Measurements from ENCODE around the gene ANKRD11. TPM values are rescaled to one million over a fixed set of nuclear protein-coding genes. Genes with fewer than 3 reads are reported as not detected.

ANKRD11 gene
- total RNA-seq, 1 experiment from 2014 or later: 99.4 TPM

DNA sequence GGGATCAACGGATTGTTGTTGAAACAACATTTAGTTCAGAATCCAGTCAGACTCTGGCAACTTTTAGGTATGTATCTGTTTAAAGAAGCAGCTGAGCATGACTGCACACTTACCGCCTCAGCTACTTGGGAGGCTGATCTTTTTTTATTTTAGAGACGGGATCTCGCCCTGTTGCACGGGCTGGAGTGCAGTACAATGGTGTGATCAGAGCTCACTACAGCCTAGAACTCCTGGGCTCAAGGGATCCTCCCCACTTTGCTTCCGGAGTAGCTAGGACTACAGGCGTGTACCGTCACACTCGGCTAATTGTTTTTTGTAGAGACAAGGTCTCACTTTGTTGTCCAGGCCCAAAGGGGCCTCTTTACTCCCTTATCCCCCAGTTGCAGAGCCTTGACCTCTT lies 20.2 kb upstream of the ANKRD11 start:
- in situ Hi-C loops (cut with HindIII; ENCODE audit: low pct_unique_long_range_greater_than_20kb, low sequenced_read_pairs) (no loop called here), intact Hi-C loops (cut with micrococcal nuclease; ENCODE audit: unreplicated experiment) (no loop called here)
- Histone ChIP-seq H3K27ac (ENCODE audit: low read length) (0 out of 2 replicates have a peak overlapping the region, but pooled peaks have one; percentile 44), H3K4me1 (ENCODE audit: control insufficient read depth, insufficient read depth, low read length) (peaks cover 11% of the 10 kb centered on the region), H3K27me3 (ENCODE audit: control insufficient read depth, insufficient read depth, low read length) (no peaks in the 10 kb centered on the region), H3K9me3 (ENCODE audit: control insufficient read depth, insufficient read depth, low read depth, low read length) (no peaks in the 10 kb centered on the region), H3K36me3 (ENCODE audit: control insufficient read depth, insufficient read depth, low read length) (peaks cover 20% of the 10 kb centered on the region), H3K4me3 (ENCODE audit: low read depth in 2 of 2, low read length in 2 of 2) (no peak overlapping the region)
- POLR2A ChIA-PET: no interaction called here
- ATAC-seq: no peak
- no peak for TF ChIP-seq POLR2AphosphoS5 (IDR thresholded peaks at IDR 0.05; ENCODE audit: low read depth, low read length)
- no peak for TF ChIP-seq TCF7L2 (IDR thresholded peaks at IDR 0.05; ENCODE audit: low read depth, low read length)
- CTCF ChIA-PET: no interaction called here
- no peak for DNase-seq (ENCODE audit: low read depth, low spot score)
- no TSS peak for BruUV-seq (replicated peaks)

DNA sequence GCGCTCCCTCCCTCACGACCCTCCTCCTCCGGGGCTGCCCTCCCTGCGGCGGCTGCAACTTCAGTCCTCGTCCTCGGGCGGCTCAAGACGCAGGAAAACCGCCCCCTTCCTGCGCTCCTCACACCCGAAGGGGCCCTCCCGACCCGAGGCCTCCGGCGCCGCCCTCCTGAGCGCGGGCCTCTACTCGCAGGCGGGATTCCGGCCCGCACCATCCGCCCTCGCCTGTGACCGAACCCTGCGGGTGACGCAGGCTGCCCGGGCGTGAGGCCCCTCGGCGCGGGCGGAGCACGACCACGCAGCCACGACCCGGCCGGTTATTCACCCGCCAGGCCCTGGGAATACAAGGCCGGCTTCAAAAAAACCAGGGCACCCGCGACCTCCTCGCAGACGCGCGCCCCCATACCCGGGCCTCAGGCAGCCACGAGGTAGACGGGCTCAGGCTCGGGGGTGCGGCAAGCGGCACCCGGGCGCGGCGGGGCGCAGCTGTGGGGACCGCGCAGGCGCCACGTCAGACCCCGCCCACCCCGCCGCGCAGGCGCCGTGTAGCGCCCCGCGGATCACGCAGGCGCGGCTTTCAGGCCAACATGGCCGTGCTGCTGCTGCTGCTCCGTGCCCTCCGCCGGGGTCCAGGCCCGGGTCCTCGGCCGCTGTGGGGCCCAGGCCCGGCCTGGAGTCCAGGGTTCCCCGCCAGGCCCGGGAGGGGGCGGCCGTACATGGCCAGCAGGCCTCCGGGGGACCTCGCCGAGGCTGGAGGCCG lies 17.7 kb upstream of the ANKRD11 start, which contains the start of gene SPG7:
Gene SPG7, plus strand, starts transcription at position 570 of the 757 bp plus-strand sequence. Its CDS starts 15 bp downstream, at position 585.
- BruUV-seq (replicated peaks): no TSS peak
- ATAC-seq (peak; percentile 82), DNase-seq (ENCODE audit: low read depth, low spot score) (no peak)
- Histone ChIP-seq H3K36me3 (ENCODE audit: control insufficient read depth, insufficient read depth, low read length) (peaks cover 19% of the 10 kb centered on the region), H3K27me3 (ENCODE audit: control insufficient read depth, insufficient read depth, low read length) (no peaks in the 10 kb centered on the region), H3K4me1 (ENCODE audit: control insufficient read depth, insufficient read depth, low read length) (peaks cover 28% of the 10 kb centered on the region), H3K27ac (ENCODE audit: low read length) (peak within 1 kb of the TSS; percentile 95), H3K9me3 (ENCODE audit: control insufficient read depth, insufficient read depth, low read depth, low read length) (no peaks in the 10 kb centered on the region), H3K4me3 (ENCODE audit: low read depth in 2 of 2, low read length in 2 of 2) (peak within 1 kb of the TSS; percentile 81 to 84)
- TF ChIP-seq, protein P1, sequence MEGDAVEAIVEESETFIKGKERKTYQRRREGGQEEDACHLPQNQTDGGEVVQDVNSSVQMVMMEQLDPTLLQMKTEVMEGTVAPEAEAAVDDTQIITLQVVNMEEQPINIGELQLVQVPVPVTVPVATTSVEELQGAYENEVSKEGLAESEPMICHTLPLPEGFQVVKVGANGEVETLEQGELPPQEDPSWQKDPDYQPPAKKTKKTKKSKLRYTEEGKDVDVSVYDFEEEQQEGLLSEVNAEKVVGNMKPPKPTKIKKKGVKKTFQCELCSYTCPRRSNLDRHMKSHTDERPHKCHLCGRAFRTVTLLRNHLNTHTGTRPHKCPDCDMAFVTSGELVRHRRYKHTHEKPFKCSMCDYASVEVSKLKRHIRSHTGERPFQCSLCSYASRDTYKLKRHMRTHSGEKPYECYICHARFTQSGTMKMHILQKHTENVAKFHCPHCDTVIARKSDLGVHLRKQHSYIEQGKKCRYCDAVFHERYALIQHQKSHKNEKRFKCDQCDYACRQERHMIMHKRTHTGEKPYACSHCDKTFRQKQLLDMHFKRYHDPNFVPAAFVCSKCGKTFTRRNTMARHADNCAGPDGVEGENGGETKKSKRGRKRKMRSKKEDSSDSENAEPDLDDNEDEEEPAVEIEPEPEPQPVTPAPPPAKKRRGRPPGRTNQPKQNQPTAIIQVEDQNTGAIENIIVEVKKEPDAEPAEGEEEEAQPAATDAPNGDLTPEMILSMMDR (IDR thresholded peaks at IDR 0.05): no peak
- TF ChIP-seq SIN3A (IDR thresholded peaks at IDR 0.05; ENCODE audit: borderline replicate concordance, insufficient read depth, low read depth, low read length) (0 out of 2 replicates have a peak, but pooled peaks have one; percentile 57), POLR2AphosphoS5 (IDR thresholded peaks at IDR 0.05; ENCODE audit: low read depth, low read length) (peak; percentile 86)
- in situ Hi-C loops (cut with HindIII; ENCODE audit: low pct_unique_long_range_greater_than_20kb, low sequenced_read_pairs) (no loop called here), intact Hi-C loops (cut with micrococcal nuclease; ENCODE audit: unreplicated experiment) (loop anchor here (10.0 kb wide), 1 partner anchor 173 kb away; no protein-coding TSS in a partner anchor)
- ChIA-PET CTCF (interaction anchor here (0.7 kb wide), 1 partner anchor 125 kb away, joined by 6 read pairs; no protein-coding TSS in a partner anchor), POLR2A (interaction anchor here (0.5 to 0.7 kb wide), 2 partner anchors 17 to 185 kb away, joined by 3 read pairs; no protein-coding TSS in a partner anchor)

- Histone ChIP-seq H3K27me3 (ENCODE audit: control insufficient read depth, insufficient read depth, low read length) (no peaks in the 10 kb centered on the region), H3K4me1 (ENCODE audit: control insufficient read depth, insufficient read depth, low read length) (peaks cover 34% of the 10 kb centered on the region), H3K9me3 (ENCODE audit: control insufficient read depth, insufficient read depth, low read depth, low read length) (no peaks in the 10 kb centered on the region), H3K4me3 (ENCODE audit: low read depth in 2 of 2, low read length in 2 of 2) (peak overlapping the region; percentile 81 to 84), H3K36me3 (ENCODE audit: control insufficient read depth, insufficient read depth, low read length) (peaks cover 13% of the 10 kb centered on the region), H3K27ac (ENCODE audit: low read length) (peak overlapping the region; percentile 95)
- no peak for DNase-seq (ENCODE audit: low read depth, low spot score)
- intact Hi-C loops (cut with micrococcal nuclease; ENCODE audit: unreplicated experiment) (loop anchor here (10.0 kb wide), 1 partner anchor 173 kb away; no protein-coding TSS in a partner anchor), in situ Hi-C loops (cut with HindIII; ENCODE audit: low pct_unique_long_range_greater_than_20kb, low sequenced_read_pairs) (no loop called here)
- TF ChIP-seq, protein P2, sequence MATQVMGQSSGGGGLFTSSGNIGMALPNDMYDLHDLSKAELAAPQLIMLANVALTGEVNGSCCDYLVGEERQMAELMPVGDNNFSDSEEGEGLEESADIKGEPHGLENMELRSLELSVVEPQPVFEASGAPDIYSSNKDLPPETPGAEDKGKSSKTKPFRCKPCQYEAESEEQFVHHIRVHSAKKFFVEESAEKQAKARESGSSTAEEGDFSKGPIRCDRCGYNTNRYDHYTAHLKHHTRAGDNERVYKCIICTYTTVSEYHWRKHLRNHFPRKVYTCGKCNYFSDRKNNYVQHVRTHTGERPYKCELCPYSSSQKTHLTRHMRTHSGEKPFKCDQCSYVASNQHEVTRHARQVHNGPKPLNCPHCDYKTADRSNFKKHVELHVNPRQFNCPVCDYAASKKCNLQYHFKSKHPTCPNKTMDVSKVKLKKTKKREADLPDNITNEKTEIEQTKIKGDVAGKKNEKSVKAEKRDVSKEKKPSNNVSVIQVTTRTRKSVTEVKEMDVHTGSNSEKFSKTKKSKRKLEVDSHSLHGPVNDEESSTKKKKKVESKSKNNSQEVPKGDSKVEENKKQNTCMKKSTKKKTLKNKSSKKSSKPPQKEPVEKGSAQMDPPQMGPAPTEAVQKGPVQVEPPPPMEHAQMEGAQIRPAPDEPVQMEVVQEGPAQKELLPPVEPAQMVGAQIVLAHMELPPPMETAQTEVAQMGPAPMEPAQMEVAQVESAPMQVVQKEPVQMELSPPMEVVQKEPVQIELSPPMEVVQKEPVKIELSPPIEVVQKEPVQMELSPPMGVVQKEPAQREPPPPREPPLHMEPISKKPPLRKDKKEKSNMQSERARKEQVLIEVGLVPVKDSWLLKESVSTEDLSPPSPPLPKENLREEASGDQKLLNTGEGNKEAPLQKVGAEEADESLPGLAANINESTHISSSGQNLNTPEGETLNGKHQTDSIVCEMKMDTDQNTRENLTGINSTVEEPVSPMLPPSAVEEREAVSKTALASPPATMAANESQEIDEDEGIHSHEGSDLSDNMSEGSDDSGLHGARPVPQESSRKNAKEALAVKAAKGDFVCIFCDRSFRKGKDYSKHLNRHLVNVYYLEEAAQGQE (IDR thresholded peaks at IDR 0.05; ENCODE audit: insufficient read depth in 1 of 2, low read depth in 2 of 2, low read length in 1 of 2): no peak
- peak; percentile 18; the same call in 1 of the 2 replicates for TF ChIP-seq POLR2AphosphoS5 (IDR thresholded peaks at IDR 0.05; ENCODE audit: low read depth, low read length)
- ChIA-PET POLR2A (interaction anchor here (0.5 to 0.7 kb wide), 3 partner anchors 16 to 184 kb away, joined by 3 to 17 read pairs (median 3); no protein-coding TSS in a partner anchor), CTCF (no interaction called here)
- no TSS peak for BruUV-seq (replicated peaks)
- no peak for ATAC-seq
Measured at GRCh38 chr16:89507214-89507833, 17.0 kb upstream of the ANKRD11 start.

All from Panc1 (cell line).